ENCODE data around the gene CNTF.

Gene CNTF

GRCh38 chr11:58639103-58639502 lies 16.6 kb downstream of the CNTF start:
- no peaks in the 10 kb centered on the region for H3K36me3 ChIP-seq (ENCODE audit: insufficient read depth, low read length)
- no peak overlapping the region for H3K9ac ChIP-seq (ENCODE audit: low read length)
- no peak overlapping the region for H3K27ac ChIP-seq (ENCODE audit: low read depth, low read length, poor library complexity, severe bottlenecking)
- H2AFZ ChIP-seq (ENCODE audit: low read length), result no peak overlapping the region
- H3K79me2 ChIP-seq (ENCODE audit: insufficient read depth, low read length), result no peaks in the 10 kb centered on the region
- H3K4me2 ChIP-seq (ENCODE audit: low read length), result no peak overlapping the region
- H3K4me3 ChIP-seq (ENCODE audit: low read depth, low read length, poor library complexity, severe bottlenecking), result no peak overlapping the region
- TF ChIP-seq EZH2 (IDR thresholded peaks at IDR 0.05; ENCODE audit: borderline replicate concordance, low read length) (no peak), CTCF (IDR thresholded peaks at IDR 0.05; ENCODE audit: low read length) (no peak)
- H3K27me3 ChIP-seq (ENCODE audit: insufficient read depth, low read length), result no peaks in the 10 kb centered on the region
- no peaks in the 10 kb centered on the region for H3K4me1 ChIP-seq (ENCODE audit: insufficient read depth, low read length, severe bottlenecking)
- H4K20me1 ChIP-seq (ENCODE audit: insufficient read depth, low read length), result no peaks in the 10 kb centered on the region
- H3F3A ChIP-seq (ENCODE audit: insufficient read depth, low read length), result no peaks in the 10 kb centered on the region
- no peaks in the 10 kb centered on the region for H3K9me3 ChIP-seq (ENCODE audit: low read length)
- H3K9me2 ChIP-seq (ENCODE audit: low read depth, low read length), result no peaks in the 10 kb centered on the region

- Histone ChIP-seq H3K27ac (ENCODE audit: low read depth, low read length, poor library complexity, severe bottlenecking) (no peak overlapping the region), H4K20me1 (ENCODE audit: insufficient read depth, low read length) (no peaks in the 10 kb centered on the region), H3K4me2 (ENCODE audit: low read length) (no peak overlapping the region), H3K9me3 (ENCODE audit: low read length) (no peaks in the 10 kb centered on the region), H3K4me3 (ENCODE audit: low read depth, low read length, poor library complexity, severe bottlenecking) (no peak overlapping the region), H2AFZ (ENCODE audit: low read length) (no peak overlapping the region), H3K4me1 (ENCODE audit: insufficient read depth, low read length, severe bottlenecking) (no peaks in the 10 kb centered on the region), H3K36me3 (ENCODE audit: insufficient read depth, low read length) (no peaks in the 10 kb centered on the region), H3F3A (ENCODE audit: insufficient read depth, low read length) (no peaks in the 10 kb centered on the region), H3K27me3 (ENCODE audit: insufficient read depth, low read length) (no peaks in the 10 kb centered on the region), H3K79me2 (ENCODE audit: insufficient read depth, low read length) (no peaks in the 10 kb centered on the region), H3K9ac (ENCODE audit: low read length) (no peak overlapping the region), H3K9me2 (ENCODE audit: low read depth, low read length) (no peaks in the 10 kb centered on the region)
- TF ChIP-seq CTCF (IDR thresholded peaks at IDR 0.05; ENCODE audit: low read length), result no peak
- TF ChIP-seq EZH2 (IDR thresholded peaks at IDR 0.05; ENCODE audit: borderline replicate concordance, low read length), result no peak
Measured at GRCh38 chr11:58639669-58640068, 17.2 kb downstream of the CNTF start.

GRCh38 chr11:58640386-58641023 lies 18.0 kb downstream of the CNTF start:
- no peaks in the 10 kb centered on the region for H3K27me3 ChIP-seq (ENCODE audit: insufficient read depth, low read length)
- H3K4me1 ChIP-seq (ENCODE audit: insufficient read depth, low read length, severe bottlenecking), result no peaks in the 10 kb centered on the region
- no peak overlapping the region for H2AFZ ChIP-seq (ENCODE audit: low read length)
- H3K9ac ChIP-seq (ENCODE audit: low read length), result no peak overlapping the region
- H4K20me1 ChIP-seq (ENCODE audit: insufficient read depth, low read length), result no peaks in the 10 kb centered on the region
- H3K36me3 ChIP-seq (ENCODE audit: insufficient read depth, low read length), result no peaks in the 10 kb centered on the region
- no peak overlapping the region for H3K4me2 ChIP-seq (ENCODE audit: low read length)
- H3K27ac ChIP-seq (ENCODE audit: low read depth, low read length, poor library complexity, severe bottlenecking), result no peak overlapping the region
- no peaks in the 10 kb centered on the region for H3F3A ChIP-seq (ENCODE audit: insufficient read depth, low read length)
- no peak for TF ChIP-seq CTCF (IDR thresholded peaks at IDR 0.05; ENCODE audit: low read length)
- TF ChIP-seq EZH2 (IDR thresholded peaks at IDR 0.05; ENCODE audit: borderline replicate concordance, low read length), result no peak
- no peak overlapping the region for H3K4me3 ChIP-seq (ENCODE audit: low read depth, low read length, poor library complexity, severe bottlenecking)
- no peaks in the 10 kb centered on the region for H3K79me2 ChIP-seq (ENCODE audit: insufficient read depth, low read length)
- no peaks in the 10 kb centered on the region for H3K9me2 ChIP-seq (ENCODE audit: low read depth, low read length)
- peaks cover 2% of the 10 kb centered on the region; the same call in 1 of the 2 replicates for H3K9me3 ChIP-seq (ENCODE audit: low read length)
